SK-N-SH (cell line): ENCODE results near the gene DNAJC25. TPM values are rescaled to one million over a fixed set of nuclear protein-coding genes. Genes with fewer than 3 reads are reported as not detected.

Experiments
- CTCF ChIA-PET: fragments of 300-600, 350-600 bp; formaldehyde crosslinking; extraction: SDS; loops from one replicate; lab custom pipeline; 2021; lab: Yijun Ruan, JAX
- POLR2A ChIA-PET: fragments of 350-600 bp; sonication (Branson Sonifier 250); formaldehyde crosslinking; extraction: SDS; loops from one replicate; lab custom pipeline; 2020; ENCODE audit warnings: antibody characterized with exemption, inconsistent platforms; lab: Yijun Ruan, JAX
- DNase-seq: peaks from one replicate; pipeline ENCODE4 v3.0.0; 2012
- H2AFZ ChIP-seq: fragments of 200-600 bp; sonication (generic); 2 replicates; pipeline ENCODE4 v1.8.1; 2016; ENCODE audit warnings: antibody characterized with exemption, mild to moderate bottlenecking, low read depth
- H3F3A ChIP-seq: fragments of 200-600 bp; sonication (generic); replicated peaks from 2 replicates; pipeline ENCODE3; 2016; ENCODE audit warnings: antibody characterized with exemption, mild to moderate bottlenecking; ENCODE audit not compliant: insufficient read depth
- H3K27ac ChIP-seq, 2 experiments: fragments of 200-500 bp in 1 of 2; fragments of 200-600 bp in 1 of 2; sonication (Bioruptor generic) in 1 of 2; sonication (generic), shearing (Covaris generic) in 1 of 2; 2 replicates each; pipeline versions ENCODE4 v1.5.1 to v1.6.1; 2014 to 2016; ENCODE audit warnings: low read depth in 2 of 2, inconsistent platforms in 1 of 2, low read length in 1 of 2, mild to moderate bottlenecking in 1 of 2, mixed read lengths in 1 of 2
- H3K27me3 ChIP-seq: fragments of 200-600 bp; sonication (generic), shearing (Covaris generic); 2 replicates; pipeline ENCODE4 v1.6.1; 2016; ENCODE audit warnings: mixed run types; ENCODE audit not compliant: insufficient read depth
- H3K36me3 ChIP-seq, 2 experiments: fragments of 200-500 bp in 1 of 2; fragments of 200-600 bp in 1 of 2; sonication (Bioruptor generic) in 1 of 2; sonication (generic) in 1 of 2; replicated peaks in 1 of 2; 2 replicates each; pipeline versions ENCODE3 to v1.5.1; 2014 to 2016; ENCODE audit warnings: low read length in 1 of 2, mild to moderate bottlenecking in 1 of 2; ENCODE audit not compliant: insufficient read depth in 2 of 2, control insufficient read depth in 1 of 2
- H3K4me1 ChIP-seq, 2 experiments: fragments of 200-500 bp in 1 of 2; fragments of 200-600 bp in 1 of 2; sonication (Bioruptor generic) in 1 of 2; sonication (generic), shearing (Covaris generic) in 1 of 2; 2 replicates each; pipeline versions ENCODE4 v1.5.1 to v1.6.1; 2014 to 2016; ENCODE audit warnings: low read depth in 1 of 2, low read length in 1 of 2, mixed run types in 1 of 2; ENCODE audit not compliant: insufficient read depth in 2 of 2, control insufficient read depth in 1 of 2
- H3K4me2 ChIP-seq: fragments of 200-600 bp; sonication (generic), shearing (Covaris generic); 2 replicates; pipeline ENCODE4 v1.6.1; 2017; ENCODE audit warnings: mixed run types
- H3K4me3 ChIP-seq, 2 experiments: fragments of 200-500 bp in 1 of 2; fragments of 200-600 bp in 1 of 2; sonication (Bioruptor generic) in 1 of 2; sonication (generic), shearing (Covaris generic) in 1 of 2; 2 replicates each; pipeline versions ENCODE4 v1.5.1 to v1.8.1; 2014 to 2016; ENCODE audit warnings: low read depth in 2 of 2, inconsistent platforms in 1 of 2, low read length in 1 of 2, mild to moderate bottlenecking in 1 of 2, mixed read lengths in 1 of 2, moderate library complexity in 1 of 2
- H3K79me2 ChIP-seq: fragments of 200-600 bp; sonication (generic); 2 replicates; pipeline ENCODE4 v1.8.1; 2017; ENCODE audit warnings: mild to moderate bottlenecking; ENCODE audit not compliant: insufficient read depth
- H3K9ac ChIP-seq: fragments of 200-600 bp; sonication (generic); 2 replicates; pipeline ENCODE4 v1.6.1; 2017; ENCODE audit warnings: mixed run types
- H3K9me2 ChIP-seq: fragments of 200-600 bp; sonication (generic); 2 replicates; pipeline ENCODE4 v1.6.1; 2017; ENCODE audit warnings: mixed run types
- H3K9me3 ChIP-seq: fragments of 200-600 bp; sonication (generic); 2 replicates; pipeline ENCODE4 v1.6.1; 2017; ENCODE audit warnings: mixed run types, mild to moderate bottlenecking, moderate library complexity
- H4K20me1 ChIP-seq: fragments of 200-600 bp; sonication (generic); 2 replicates; pipeline ENCODE4 v1.6.1; 2017; ENCODE audit warnings: mild to moderate bottlenecking, mixed run types; ENCODE audit not compliant: insufficient read depth
- ELF1 ChIP-seq: IDR thresholded peaks from 2 replicates; pipeline ENCODE4 v1.4.0; 2012
- FOXJ3 ChIP-seq: sonication (generic); formaldehyde crosslinking; IDR thresholded peaks from 2 replicates; pipeline ENCODE4 v1.5.1; 2020; ENCODE audit warnings: mild to moderate bottlenecking, missing genetic modification reagents
- GABPA ChIP-seq: IDR thresholded peaks from 2 replicates; pipeline ENCODE4 v1.4.0; 2012; ENCODE audit warnings: low read depth, mild to moderate bottlenecking
- MAX ChIP-seq: IDR thresholded peaks from 2 replicates; pipeline ENCODE4 v1.4.0; 2012; ENCODE audit warnings: low read depth
- MXI1 ChIP-seq: IDR thresholded peaks from 2 replicates; pipeline ENCODE4 v1.6.1; 2012; ENCODE audit warnings: mild to moderate bottlenecking, low read depth, low read length, improper control_type of control experiment
- NFIC ChIP-seq: IDR thresholded peaks from 2 replicates; pipeline ENCODE4 v1.4.0; 2012; ENCODE audit warnings: borderline replicate concordance
- NRF1 ChIP-seq: IDR thresholded peaks from 2 replicates; pipeline ENCODE4 v1.6.1; 2012; ENCODE audit warnings: low read depth, mild to moderate bottlenecking, low read length
- POLR2AphosphoS5 ChIP-seq: IDR thresholded peaks from 2 replicates; pipeline ENCODE4 v1.6.1; 2012; ENCODE audit warnings: low read depth, low read length
- RXRA ChIP-seq: IDR thresholded peaks from 2 replicates; pipeline ENCODE4 v1.4.0; 2012; ENCODE audit warnings: low read depth, mild to moderate bottlenecking, borderline replicate concordance
- TAF1 ChIP-seq: IDR thresholded peaks from 2 replicates; pipeline ENCODE4 v1.6.1; 2012; ENCODE audit warnings: low read depth, mild to moderate bottlenecking, low read length, moderate library complexity, borderline replicate concordance
- ZBTB33 ChIP-seq: IDR thresholded peaks from 2 replicates; pipeline ENCODE4 v1.4.0; 2012; ENCODE audit warnings: low read depth, borderline replicate concordance
- WGBS: methylation state at CpG from one replicate; pipeline ENCODE4 v1.1.6; 2017; ENCODE audit warnings: low lambda C conversion rate; 5-methylcytosine and 5-hydroxymethylcytosine counted together
- polyA plus RNA-seq, 3 experiments: library from polyadenylated mRNA; depleted of rRNA; stranded (reverse); fragments of >200 nt; gene quantifications; 2 replicates each; pipeline ENCODE4 v1.2.3, GENCODE V29; 2012
- TF ChIP-seq, protein P1 (sequence below): IDR thresholded peaks from 2 replicates; pipeline ENCODE4 v1.6.1; 2012; ENCODE audit warnings: mild to moderate bottlenecking, low read depth, low read length, moderate library complexity
- TF ChIP-seq, protein P2 (sequence below): fragments of 150-350 bp; IDR thresholded peaks from 2 replicates; pipeline ENCODE4 v1.6.1; 2016; ENCODE audit warnings: mild to moderate bottlenecking, low read depth, low read length

DNAJC25 gene
- polyA plus RNA-seq (2012; rRNA removed): 3.3 and 4.4 TPM in 2 replicates
- 4.5 and 6.2 TPM in 2 replicates for polyA plus RNA-seq (2012; cell fraction: cytosol; rRNA removed)
- 3.0 and 4.4 TPM in 2 replicates for polyA plus RNA-seq (2012; cell fraction: nucleus; rRNA removed)

- POLR2A ChIA-PET: interaction anchor here (0.5 to 2.4 kb wide), 4 partner anchors 21 to 130 kb away, joined by 3 to 10 read pairs (median 4); partner anchors contain the start of gene GNG10
- 2% methylated on average over 18 of the region's 79 CpGs for WGBS
- peaks cover 52% of the 10 kb centered on the region for H3K79me2 ChIP-seq
Measured at GRCh38 chr9:111631214-111631971, at the start of gene DNAJC25. Gene DNAJC25 (plus strand): TSS chr9:111631334. CDS start chr9:111631408, 74 bp downstream.

More at GRCh38 chr9:111631214-111631971, at the start of gene DNAJC25:
- Histone ChIP-seq H4K20me1 (peaks cover 21% of the 10 kb centered on the region), H3K9me2 (no peaks in the 10 kb centered on the region), H3F3A (peaks cover 5% of the 10 kb centered on the region), H3K4me3 (peak within 1 kb of the TSS; percentile 90 to 97), H3K9me3 (no peaks in the 10 kb centered on the region), H3K27me3 (no peaks in the 10 kb centered on the region), H3K9ac (peak within 1 kb of the TSS; percentile 82), H3K4me1 (peaks cover 10 to 21% of the 10 kb centered on the region in 2 experiments; a peak in 3 of 4 replicates), H3K27ac (peak within 1 kb of the TSS; percentile 60 to 79; a peak in 3 of 4 replicates), H3K36me3 (no peaks in the 10 kb centered on the region), H3K4me2 (peak within 1 kb of the TSS; percentile 97), H2AFZ (peak within 1 kb of the TSS; percentile 97)
- DNase-seq: peak; percentile 99
- TF ChIP-seq NFIC (no peak; the same call in 1 of the 2 replicates), FOXJ3 (CRISPR knock-in tag) (no peak), MXI1 (peak; percentile 37), ELF1 (peak; percentile 79; the same call in 1 of the 2 replicates), RXRA (no peak), NRF1 (peak; percentile 91), GABPA (no peak; the same call in 1 of the 2 replicates), MAX (peak; percentile 44), TAF1 (peak; percentile 97), POLR2AphosphoS5 (peak; percentile 96), ZBTB33 (no peak)
- TF ChIP-seq, protein P1, sequence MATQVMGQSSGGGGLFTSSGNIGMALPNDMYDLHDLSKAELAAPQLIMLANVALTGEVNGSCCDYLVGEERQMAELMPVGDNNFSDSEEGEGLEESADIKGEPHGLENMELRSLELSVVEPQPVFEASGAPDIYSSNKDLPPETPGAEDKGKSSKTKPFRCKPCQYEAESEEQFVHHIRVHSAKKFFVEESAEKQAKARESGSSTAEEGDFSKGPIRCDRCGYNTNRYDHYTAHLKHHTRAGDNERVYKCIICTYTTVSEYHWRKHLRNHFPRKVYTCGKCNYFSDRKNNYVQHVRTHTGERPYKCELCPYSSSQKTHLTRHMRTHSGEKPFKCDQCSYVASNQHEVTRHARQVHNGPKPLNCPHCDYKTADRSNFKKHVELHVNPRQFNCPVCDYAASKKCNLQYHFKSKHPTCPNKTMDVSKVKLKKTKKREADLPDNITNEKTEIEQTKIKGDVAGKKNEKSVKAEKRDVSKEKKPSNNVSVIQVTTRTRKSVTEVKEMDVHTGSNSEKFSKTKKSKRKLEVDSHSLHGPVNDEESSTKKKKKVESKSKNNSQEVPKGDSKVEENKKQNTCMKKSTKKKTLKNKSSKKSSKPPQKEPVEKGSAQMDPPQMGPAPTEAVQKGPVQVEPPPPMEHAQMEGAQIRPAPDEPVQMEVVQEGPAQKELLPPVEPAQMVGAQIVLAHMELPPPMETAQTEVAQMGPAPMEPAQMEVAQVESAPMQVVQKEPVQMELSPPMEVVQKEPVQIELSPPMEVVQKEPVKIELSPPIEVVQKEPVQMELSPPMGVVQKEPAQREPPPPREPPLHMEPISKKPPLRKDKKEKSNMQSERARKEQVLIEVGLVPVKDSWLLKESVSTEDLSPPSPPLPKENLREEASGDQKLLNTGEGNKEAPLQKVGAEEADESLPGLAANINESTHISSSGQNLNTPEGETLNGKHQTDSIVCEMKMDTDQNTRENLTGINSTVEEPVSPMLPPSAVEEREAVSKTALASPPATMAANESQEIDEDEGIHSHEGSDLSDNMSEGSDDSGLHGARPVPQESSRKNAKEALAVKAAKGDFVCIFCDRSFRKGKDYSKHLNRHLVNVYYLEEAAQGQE: 0 out of 2 replicates have a peak, but pooled peaks have one; percentile 17
- TF ChIP-seq, protein P2, sequence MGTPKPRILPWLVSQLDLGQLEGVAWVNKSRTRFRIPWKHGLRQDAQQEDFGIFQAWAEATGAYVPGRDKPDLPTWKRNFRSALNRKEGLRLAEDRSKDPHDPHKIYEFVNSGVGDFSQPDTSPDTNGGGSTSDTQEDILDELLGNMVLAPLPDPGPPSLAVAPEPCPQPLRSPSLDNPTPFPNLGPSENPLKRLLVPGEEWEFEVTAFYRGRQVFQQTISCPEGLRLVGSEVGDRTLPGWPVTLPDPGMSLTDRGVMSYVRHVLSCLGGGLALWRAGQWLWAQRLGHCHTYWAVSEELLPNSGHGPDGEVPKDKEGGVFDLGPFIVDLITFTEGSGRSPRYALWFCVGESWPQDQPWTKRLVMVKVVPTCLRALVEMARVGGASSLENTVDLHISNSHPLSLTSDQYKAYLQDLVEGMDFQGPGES: no peak
- CTCF ChIA-PET: interaction anchor here (0.5 to 1.4 kb wide), 3 partner anchors 9 to 33 kb away, joined by 4 to 8 read pairs (median 5); no protein-coding TSS in a partner anchor
